Activated CD8-positive, alpha-beta memory T cell treated with anti-CD3 and anti-CD28 coated beads for 48 hours (primary cell): ENCODE results near the gene GEMIN7.

Source experiments
- DNase-seq, 3 experiments: peaks; one replicate each; pipeline ENCODE4 v3.0.0-alpha.2; 2020; ENCODE audit warnings: low read depth in 2 of 3, low spot score in 2 of 3

The GEMIN7 gene

GRCh38 chr19:45059258-45059965 lies 19.6 kb upstream of the GEMIN7 start:
- peak; percentile 37 to 85 (median 74) for DNase-seq

DNA sequence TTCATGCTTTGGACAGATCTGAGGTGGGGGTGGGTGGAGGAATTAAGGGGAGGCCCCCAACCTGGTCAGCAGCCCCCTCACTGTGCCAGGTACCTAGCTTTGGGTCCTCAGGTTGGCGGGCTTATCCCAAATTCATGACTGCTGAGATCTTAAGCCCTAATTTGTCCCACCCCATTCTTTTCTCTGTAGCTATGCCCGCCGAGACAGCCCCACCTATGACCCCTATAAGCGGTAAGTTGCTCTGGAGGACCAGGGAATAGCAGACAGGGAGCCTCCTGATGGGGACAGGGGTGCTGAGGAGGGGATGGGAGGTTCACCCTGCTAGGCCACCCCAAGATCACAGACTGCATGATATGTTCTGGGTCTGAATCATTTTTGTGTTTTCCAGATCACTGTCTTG lies 17.1 kb upstream of the GEMIN7 start:
- DNase-seq, result no peak

- DNase-seq, result no peak
Measured at GRCh38 chr19:45063851-45064801, 14.9 kb upstream of the GEMIN7 start.

GRCh38 chr19:45066921-45067661 lies 12.0 kb upstream of the GEMIN7 start:
- no peak for DNase-seq

DNA sequence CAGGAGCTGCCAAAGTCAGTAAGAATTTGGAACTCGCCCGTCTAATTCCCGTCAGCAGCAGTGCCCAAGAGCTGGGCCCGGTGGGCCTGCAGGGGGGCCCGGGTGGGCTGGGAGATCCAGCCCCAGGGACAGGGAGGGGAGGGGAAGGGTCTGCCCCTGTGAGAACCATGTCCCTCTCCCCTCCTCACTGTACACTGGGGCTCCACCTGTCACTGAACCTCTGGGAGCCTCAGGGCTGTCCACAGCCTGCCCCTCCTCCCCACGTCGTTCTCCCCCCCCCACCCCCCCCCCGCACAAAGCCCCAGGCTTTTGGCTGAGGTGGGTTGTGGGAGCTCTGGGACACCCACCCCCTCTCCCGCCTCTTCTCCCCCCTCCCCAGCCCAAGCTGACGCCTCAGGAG lies 11.0 kb upstream of the GEMIN7 start:
- no peak for DNase-seq

- DNase-seq, result no peak
Measured at GRCh38 chr19:45069056-45069455, 10.0 kb upstream of the GEMIN7 start.

DNA sequence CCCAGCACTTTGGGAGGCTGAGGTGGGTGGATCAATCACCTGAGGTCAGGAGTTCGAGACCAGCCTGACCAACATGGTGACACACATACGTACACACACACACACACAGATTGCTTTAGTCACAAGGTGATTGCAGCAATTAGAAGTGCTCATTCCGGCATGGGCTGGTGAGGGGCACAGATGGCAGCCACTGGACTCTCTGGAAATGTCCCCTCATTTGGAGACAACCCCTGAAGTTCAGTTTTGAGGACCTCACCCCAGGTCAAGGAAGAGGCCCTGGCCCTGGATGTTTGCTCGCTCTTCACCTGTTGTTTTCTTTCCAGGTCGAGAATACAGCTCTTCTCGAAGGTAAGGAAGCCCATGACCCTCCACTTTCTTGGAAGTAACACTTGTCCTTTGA lies 8.8 kb upstream of the GEMIN7 start:
- DNase-seq, result no peak

GRCh38 chr19:45070861-45071544 lies 8.1 kb upstream of the GEMIN7 start:
- DNase-seq, result no peak

GRCh38 chr19:45071545-45071938 lies 7.5 kb upstream of the GEMIN7 start:
- DNase-seq, result no peak

- DNase-seq, result no peak
Measured at GRCh38 chr19:45071969-45072790, 6.9 kb upstream of the GEMIN7 start.

DNA sequence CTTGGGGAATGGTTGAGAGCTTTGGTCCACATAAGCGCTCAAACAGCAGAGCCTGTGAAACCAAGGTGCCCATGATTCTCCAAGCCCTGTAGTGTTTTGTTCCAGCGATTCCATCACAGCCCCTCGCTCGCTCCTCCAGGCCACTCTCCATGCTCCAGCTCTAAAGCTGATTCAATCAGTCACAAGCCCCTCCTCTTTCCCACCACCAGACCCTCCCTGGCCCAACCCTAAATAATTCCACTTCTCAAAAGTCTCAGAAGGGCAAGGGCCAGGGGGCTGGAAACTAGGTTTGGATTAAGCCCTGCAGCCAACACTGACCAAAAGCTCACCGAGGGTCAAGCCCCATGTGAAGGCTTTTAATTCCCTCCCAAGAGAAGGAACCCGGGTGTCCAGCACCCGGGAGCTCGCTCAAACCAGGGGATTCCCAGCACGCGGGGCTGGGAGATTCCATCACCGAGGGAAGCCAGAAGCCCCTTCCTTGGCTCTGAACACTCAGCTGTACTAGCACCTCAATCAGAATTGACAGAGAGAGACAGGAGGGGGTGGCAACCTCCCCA lies 4.2 kb upstream of the GEMIN7 start:
- DNase-seq, result no peak

DNA sequence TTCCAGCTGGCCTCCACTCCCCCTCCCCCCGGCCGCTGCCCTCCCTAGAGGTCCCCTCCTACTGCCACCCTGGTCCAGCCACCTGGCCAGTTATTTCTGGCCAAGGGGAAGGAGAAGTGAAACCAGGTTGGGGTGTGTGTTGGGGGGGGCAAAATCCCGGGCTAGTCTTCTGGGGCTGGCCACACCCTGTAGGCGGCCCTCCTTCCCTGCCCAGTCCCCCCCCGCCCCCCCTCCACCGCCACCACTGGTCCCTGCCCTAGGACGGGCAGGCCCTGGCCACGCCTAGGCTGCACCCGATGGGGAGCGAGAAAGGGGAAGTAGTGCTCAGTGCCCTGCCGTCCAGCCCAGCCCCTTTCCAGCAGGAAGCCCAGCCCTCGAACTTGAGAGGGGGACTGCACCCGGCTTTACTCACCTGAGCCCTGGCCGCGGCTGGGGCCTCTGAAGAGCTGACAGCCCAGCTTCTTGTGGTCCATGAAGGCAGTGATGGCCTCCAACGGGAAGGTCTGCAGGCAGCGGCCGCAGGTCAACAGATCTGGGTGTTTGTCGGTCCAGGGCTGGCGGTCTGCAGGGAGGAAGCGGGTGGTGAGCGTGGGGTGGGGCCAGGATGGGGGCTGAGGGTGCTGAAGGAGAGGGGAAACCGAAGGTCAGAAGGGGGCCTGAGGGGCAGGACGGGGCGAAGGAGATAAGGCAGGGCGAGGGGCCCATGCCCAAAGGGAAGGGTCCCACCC lies 3.6 kb upstream of the GEMIN7 start:
- DNase-seq, result no peak

DNA sequence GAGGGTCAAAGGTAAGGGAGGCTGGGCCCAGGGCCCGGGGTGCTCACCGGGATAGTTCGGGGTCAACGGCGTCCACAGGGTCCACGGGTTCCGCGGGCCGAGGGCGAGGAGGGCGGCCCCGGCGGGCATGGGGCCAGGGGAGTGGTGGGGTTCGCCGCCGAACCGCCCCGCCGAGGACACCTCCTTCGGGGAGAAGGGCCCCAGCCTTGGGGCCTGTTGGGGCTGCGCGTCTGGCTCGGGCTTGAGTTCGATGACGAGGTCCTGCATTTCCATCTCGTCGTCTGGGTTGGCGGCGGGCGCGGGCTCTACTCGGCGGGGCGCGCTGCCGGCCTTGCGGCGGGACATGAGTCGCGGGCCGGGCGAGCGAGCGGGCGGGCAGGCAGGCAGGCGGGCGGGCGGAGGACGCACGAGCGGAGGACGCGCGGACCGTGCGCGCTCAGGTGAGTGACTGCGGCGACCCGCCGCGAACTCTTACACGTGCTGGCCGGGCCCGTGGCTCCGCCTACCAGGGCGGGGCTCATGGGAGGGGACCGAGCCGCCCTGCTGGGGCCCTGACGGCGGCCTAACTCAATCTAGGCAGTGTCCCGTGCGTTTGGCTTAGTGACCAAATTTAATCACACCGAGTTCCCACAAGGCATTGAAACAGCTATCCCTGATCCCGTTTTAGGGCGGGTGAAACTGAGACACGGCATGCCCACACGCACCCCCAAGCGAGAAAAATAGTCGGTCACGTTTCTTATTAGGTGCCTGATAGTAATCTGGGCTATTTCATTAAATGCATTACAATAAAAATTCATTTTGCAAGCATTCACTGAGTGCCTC lies 2.8 kb upstream of the GEMIN7 start, which contains the start of gene ZNF296:
Gene ZNF296 (minus strand): TSS at position 450 of the 822 bp plus-strand sequence. CDS start 105 bp downstream, at position 345.
- peak; percentile 51 to 65 (median 62) for DNase-seq

GRCh38 chr19:45076851-45077730 lies 2.0 kb upstream of the GEMIN7 start:
- no peak for DNase-seq

GRCh38 chr19:45078390-45079062 lies 534 bp upstream of the GEMIN7 start:
- no peak for DNase-seq

DNA sequence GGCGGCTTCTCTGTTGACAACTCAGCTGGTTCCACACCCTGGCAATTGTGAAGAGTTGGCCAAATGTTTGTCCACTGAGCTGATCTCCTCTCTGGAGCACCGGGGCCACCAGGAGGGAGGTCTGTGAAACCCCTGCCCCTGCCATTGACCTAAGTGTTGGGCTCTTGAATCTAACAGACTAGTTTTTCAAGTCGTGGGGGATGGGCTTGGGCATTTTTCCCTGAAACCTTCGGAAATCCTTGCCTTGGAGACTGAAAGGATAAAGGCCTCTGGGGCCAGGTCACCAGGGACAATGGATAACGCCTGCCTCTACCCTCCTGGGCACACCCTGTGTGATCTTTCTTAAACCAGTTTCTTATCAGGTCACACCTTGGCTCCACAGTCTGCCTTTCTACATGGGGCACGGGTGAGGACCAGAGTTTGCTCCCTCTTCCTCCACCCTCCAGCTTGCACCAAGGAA lies 881 bp downstream of the GEMIN7 start:
- DNase-seq, result no peak

DNA sequence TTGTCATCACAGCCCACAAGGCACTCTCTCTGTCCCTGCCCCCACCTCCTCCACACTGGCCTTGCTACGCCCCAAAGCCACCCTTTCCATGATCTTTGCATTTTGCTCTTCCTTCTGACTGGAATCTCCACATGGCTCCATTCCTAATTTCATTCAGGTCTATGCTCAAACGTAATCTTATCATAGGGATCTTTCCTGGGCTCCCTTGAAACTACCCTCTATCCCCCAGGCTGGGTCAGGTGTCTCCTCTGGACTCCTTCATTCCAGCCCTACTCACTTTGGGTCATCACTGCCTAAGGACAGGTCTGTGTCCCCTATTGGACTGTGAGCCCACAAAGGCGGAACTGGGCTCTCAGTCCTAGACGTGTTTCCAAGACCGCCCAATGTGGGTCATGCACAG lies 3.1 kb downstream of the GEMIN7 start:
- no peak for DNase-seq
